Effector memory CD4-positive, alpha-beta T cell (primary cell): ENCODE data around the gene WASF1.

ENCODE experiments used
- DNase-seq, 3 donors: peaks; one replicate each; pipeline ENCODE4 v3.0.0-alpha.2; 2020
- H3K27ac ChIP-seq: 2 replicates; pipeline ENCODE4 v1.7.0; 2013; ENCODE audit warnings: mild to moderate bottlenecking, low read length, moderate library complexity; ENCODE audit not compliant: insufficient read depth, poor library complexity, severe bottlenecking
- H3K27me3 ChIP-seq: replicated peaks from 2 replicates; pipeline ENCODE4 v1.7.0; 2013; ENCODE audit warnings: mild to moderate bottlenecking, low read length; ENCODE audit not compliant: insufficient read depth, control insufficient read depth, poor library complexity, severe bottlenecking
- H3K36me3 ChIP-seq: 2 replicates; pipeline ENCODE4 v1.7.0; 2013; ENCODE audit warnings: mild to moderate bottlenecking, low read length, moderate library complexity; ENCODE audit not compliant: control insufficient read depth, insufficient read depth
- H3K4me1 ChIP-seq: 2 replicates; pipeline ENCODE4 v1.7.0; 2013; ENCODE audit warnings: low read length, mild to moderate bottlenecking; ENCODE audit not compliant: control insufficient read depth, insufficient read depth, poor library complexity, severe bottlenecking
- H3K4me3 ChIP-seq: 2 replicates; pipeline ENCODE4 v1.7.0; 2013; ENCODE audit warnings: low read length, low read depth, mild to moderate bottlenecking; ENCODE audit not compliant: insufficient read depth, poor library complexity, severe bottlenecking
- H3K9me3 ChIP-seq: 2 replicates; pipeline ENCODE4 v1.7.0; 2013; ENCODE audit warnings: mild to moderate bottlenecking, low read length, moderate library complexity; ENCODE audit not compliant: control insufficient read depth
- total RNA-seq, 3 donors: gene quantifications; one replicate each; lab custom pipeline; 2026; lab: John Stamatoyannopoulos, UW

Gene WASF1
- total RNA-seq = 0.52 to 0.87 (median 0.77) reads per million in 3 donors

DNA sequence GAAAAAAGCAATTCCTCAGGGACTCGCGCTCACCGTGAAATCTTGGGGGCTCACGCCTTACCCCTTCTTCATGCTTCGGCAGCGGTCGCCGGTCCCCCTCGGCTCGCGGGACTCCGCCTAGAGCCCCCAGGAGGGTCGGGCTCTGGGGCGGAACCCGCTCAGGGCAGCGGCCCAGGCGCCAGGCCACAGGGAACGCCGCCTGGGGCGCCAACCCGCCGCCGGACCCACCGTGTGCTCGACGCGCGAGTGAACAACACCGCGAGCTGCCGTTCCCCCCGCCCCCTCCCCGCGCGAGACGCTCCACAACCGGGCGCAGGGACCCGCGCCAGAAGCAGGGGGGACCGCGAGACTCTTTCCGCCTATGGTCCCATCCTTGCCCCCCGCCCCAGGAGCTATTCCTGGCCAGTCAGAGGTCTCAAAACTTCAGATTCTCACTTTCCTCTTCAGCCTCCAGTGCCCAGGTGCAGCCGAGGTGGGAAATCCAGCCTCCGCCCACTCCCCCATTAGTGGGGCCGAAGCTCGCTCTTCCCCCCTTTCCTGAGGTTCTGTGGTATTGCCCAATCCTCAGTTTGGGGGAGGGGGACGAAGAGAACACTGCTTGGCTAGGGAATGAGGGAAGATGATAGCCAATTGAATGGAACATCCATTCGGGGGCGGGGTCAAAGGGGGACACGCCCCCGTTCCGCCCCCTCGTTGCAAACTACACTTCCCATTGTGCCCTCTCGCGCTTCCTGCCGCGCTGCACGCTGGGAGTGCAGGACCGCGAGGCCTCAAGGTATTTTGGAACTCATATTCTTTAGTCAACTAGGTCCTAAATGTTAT lies at the start of gene WASF1:
TSS of gene WASF1 (minus strand) at position 265 of the 822 bp plus-strand sequence. CDS start 52,069 bp downstream, outside the sequence.
- H3K27ac ChIP-seq = peak within 1 kb of the TSS; percentile 79
- peaks cover 9% of the 10 kb centered on the region for H3K27me3 ChIP-seq
- H3K36me3 ChIP-seq = no peaks in the 10 kb centered on the region
- peak; percentile 77 to 87 (median 83) for DNase-seq
- H3K4me1 ChIP-seq = peaks cover 24% of the 10 kb centered on the region
- no peaks in the 10 kb centered on the region for H3K9me3 ChIP-seq
- H3K4me3 ChIP-seq = peak within 1 kb of the TSS; percentile 98

DNA sequence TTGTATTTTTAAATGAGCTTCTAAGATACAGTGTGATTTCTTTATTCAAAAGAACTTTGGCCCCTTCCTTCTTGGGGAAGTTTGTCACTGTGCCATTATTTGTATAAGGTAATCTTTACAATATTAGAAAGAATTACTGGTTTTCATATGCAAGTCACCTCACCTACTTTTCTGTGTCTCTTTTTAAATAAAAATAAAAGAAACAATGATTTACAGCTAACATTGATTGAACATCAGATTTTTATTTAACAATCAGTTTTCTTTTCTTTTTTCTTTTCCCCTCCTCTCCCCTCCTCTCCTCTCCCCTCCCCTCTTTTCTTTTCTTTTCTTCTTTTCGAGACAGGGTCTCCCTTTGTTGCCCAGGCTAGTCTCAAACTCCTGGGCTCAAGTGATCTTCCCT lies 46.8 kb upstream of the WASF1 start:
- H3K4me3 ChIP-seq = no peak overlapping the region
- peaks cover 42% of the 10 kb centered on the region for H3K36me3 ChIP-seq
- DNase-seq = no peak
- no peaks in the 10 kb centered on the region for H3K9me3 ChIP-seq
- no peaks in the 10 kb centered on the region for H3K4me1 ChIP-seq
- H3K27ac ChIP-seq = no peak overlapping the region
- no peaks in the 10 kb centered on the region for H3K27me3 ChIP-seq

DNA sequence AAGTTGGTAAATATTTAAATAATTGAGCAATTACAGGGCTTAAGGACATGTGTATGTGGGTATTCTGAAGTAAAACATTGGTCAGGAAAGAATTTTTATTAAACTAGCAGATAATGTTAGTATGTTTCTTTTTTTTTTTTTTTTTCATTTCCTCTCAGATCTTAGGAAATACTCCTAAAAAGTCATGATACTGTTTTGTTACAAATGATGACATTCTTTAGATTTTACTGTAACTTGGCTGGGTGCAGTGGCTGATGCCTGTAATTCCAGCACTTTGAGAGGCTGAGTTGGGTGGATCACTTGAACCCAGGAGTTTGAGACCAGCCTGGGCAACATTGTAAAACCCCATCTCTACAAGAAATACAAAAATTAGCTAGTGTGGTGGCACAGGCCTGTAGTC lies 42.3 kb upstream of the WASF1 start:
- Histone ChIP-seq H3K9me3 (no peaks in the 10 kb centered on the region), H3K27ac (no peak overlapping the region), H3K36me3 (peaks cover 51% of the 10 kb centered on the region), H3K27me3 (no peaks in the 10 kb centered on the region), H3K4me3 (no peak overlapping the region), H3K4me1 (no peaks in the 10 kb centered on the region)
- DNase-seq = no peak

DNA sequence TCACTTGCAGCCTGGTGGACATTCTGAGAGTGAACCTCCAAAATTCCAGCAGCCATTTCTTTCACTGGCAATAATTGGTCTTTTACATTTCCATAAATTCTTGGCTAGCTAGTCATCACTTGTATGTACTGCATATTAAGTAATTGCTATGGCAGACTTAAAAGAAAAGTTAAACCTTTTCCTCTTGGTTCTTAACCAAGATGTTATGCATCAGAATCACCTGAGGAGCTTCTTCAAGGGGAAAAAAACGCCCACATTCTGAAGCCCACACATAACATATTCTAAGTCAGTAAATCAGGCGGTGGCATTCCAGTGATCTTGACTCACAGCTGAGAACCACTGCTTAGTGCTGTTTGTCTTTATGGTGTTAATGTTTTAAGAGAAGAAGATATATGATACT lies 37.8 kb upstream of the WASF1 start:
- no peaks in the 10 kb centered on the region for H3K9me3 ChIP-seq
- no peaks in the 10 kb centered on the region for H3K4me1 ChIP-seq
- no peak overlapping the region for H3K4me3 ChIP-seq
- no peaks in the 10 kb centered on the region for H3K27me3 ChIP-seq
- peaks cover 67% of the 10 kb centered on the region for H3K36me3 ChIP-seq
- no peak overlapping the region for H3K27ac ChIP-seq
- DNase-seq = no peak

DNA sequence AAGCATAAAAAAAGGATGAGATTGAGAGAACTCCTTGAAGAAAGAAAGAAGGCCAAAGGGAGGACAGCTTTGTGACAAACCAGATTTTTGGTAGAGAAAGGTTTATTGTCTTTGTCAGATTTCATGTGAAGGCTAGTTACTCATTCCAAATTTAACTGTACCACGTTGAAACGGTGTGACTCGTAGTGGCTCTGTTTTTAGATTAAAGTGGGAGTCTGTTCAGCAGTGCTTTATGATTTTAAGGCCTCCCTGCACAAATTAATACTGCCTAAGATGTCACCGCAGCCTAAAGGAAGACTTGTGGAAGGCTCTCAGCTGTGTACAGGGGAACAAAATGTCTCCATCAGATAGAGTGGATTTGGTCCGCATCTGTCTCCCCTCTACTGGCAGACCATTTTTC lies 36.7 kb upstream of the WASF1 start:
- Histone ChIP-seq H3K27ac (no peak overlapping the region), H3K9me3 (no peaks in the 10 kb centered on the region), H3K27me3 (no peaks in the 10 kb centered on the region), H3K36me3 (peaks cover 73% of the 10 kb centered on the region), H3K4me3 (no peak overlapping the region), H3K4me1 (no peaks in the 10 kb centered on the region)
- DNase-seq = no peak

DNA sequence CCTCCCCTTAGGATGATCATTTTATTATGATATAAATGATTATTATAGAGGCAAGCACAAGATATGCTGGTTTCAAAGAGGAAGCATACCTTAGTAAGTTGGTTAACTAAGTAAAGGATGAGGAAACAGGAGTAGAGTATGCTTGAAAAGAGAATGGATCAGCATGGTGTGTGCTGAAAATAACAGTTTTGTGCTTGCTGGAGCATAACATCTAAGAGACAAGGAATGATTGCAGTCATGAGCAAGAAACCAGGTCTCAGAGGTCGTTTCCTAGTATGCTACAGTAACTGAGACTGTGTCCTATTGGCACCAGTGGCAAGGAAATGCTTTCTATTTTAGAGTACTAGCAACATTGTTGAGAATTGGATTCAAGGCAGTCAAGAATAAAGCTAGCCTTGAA lies 34.9 kb upstream of the WASF1 start:
- H3K9me3 ChIP-seq = no peaks in the 10 kb centered on the region

DNA sequence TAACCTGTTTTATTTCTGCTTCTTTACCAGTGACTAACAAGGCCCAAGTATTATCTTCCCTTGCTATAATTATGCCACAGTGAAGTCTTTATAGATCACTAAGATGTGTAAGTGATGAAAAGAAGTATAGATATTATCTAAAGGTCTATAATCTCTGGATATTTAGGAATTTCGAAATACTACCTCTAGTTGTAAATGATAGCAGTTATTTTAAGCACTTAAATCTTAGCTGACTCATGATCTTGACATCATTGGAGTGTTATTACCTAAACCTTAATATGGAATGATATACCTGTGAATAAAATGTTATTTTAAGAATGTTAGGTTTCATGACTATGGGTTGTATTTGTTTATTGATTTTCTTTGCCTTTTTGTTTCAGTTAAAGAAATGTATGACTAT lies 32.3 kb upstream of the WASF1 start:
- no peaks in the 10 kb centered on the region for H3K27me3 ChIP-seq
- H3K36me3 ChIP-seq = peaks cover 72% of the 10 kb centered on the region
- no peak overlapping the region for H3K27ac ChIP-seq
- H3K4me3 ChIP-seq = no peak overlapping the region
- H3K9me3 ChIP-seq = no peaks in the 10 kb centered on the region
- no peaks in the 10 kb centered on the region for H3K4me1 ChIP-seq
- DNase-seq = no peak

More for the DNA sequence above, 34.9 kb upstream of the WASF1 start:
- Histone ChIP-seq H3K36me3 (peaks cover 71% of the 10 kb centered on the region), H3K27ac (no peak overlapping the region), H3K27me3 (no peaks in the 10 kb centered on the region), H3K4me1 (no peaks in the 10 kb centered on the region), H3K4me3 (no peak overlapping the region)
- no peak for DNase-seq

DNA sequence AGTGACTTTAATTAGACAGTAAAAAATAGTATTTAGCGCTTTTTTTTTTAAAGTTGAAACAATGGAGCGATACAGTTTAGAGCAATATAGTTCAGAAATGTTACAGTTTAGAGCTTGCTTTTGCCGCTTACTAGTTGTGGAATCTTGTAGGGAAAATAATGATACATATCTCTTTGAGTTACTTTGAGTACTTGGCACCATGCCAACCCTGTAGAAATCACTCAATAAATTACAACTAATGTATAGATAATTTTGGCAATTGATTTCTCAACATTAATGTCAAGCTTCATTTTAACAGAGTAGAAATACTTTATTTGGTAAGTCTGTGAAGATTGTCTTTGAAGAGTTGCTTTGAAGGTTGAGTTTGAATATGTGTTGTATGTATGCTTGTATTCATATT lies 28.2 kb upstream of the WASF1 start:
- Histone ChIP-seq H3K27ac (no peak overlapping the region), H3K27me3 (no peaks in the 10 kb centered on the region), H3K36me3 (peaks cover 41% of the 10 kb centered on the region), H3K4me3 (no peak overlapping the region), H3K4me1 (no peaks in the 10 kb centered on the region), H3K9me3 (no peaks in the 10 kb centered on the region)
- no peak for DNase-seq

DNA sequence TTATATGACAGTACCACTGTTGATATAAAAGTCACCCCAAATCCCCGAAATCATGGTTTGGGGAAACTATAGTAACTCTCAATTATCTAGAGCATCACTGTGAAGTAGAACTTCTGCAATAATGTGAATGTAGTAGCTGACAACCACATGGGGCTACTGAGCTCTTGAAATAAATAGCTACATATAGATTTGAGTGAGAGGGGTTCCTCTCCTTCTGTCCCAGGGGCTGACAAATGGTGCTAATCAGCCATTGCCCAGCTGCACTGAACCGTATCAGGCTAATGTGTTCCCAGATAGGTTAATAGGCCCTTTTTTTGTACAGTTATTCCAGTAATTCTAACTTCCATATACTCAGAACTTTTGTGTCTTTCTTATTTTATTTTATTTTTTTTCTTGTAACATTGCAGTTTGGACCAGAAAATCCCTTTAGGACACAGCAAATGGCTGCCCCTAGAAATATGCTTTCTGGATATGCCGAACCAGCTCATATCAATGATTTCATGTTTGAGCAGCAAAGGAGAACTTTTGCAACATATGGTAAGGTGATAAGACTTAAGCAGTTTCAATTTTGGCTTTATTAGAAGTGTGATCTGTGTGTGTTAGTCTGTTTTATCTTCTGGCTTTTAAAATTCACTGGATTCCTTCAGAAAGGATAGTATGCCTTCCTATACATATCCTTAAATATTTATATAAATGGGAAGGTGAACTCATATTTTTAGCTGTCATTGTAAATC lies 21.8 kb upstream of the WASF1 start:
- no peak for DNase-seq
- Histone ChIP-seq H3K4me3 (no peak overlapping the region), H3K36me3 (peaks cover 4% of the 10 kb centered on the region)

DNA sequence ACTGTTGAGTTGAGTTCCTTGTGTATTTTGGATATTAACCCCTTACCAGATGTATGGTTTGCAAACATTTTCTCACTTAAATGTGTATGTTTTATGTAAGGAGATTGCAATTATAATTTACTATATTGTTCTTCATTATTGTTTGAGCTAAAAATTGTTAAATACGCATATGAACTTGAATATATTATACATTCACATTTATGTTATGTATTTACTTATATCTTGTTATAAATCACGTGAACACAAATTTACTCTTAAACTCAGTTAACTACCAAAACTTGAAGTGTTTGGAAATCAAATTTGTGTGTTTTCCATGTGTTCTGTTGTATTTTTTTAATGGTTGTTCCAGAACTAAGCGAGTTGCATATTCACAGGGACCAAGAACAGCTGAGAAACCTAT lies 19.1 kb upstream of the WASF1 start:
- no peaks in the 10 kb centered on the region for H3K4me1 ChIP-seq
- no peak overlapping the region for H3K27ac ChIP-seq
- H3K4me3 ChIP-seq = no peak overlapping the region
- H3K9me3 ChIP-seq = no peaks in the 10 kb centered on the region
- DNase-seq = no peak
- no peaks in the 10 kb centered on the region for H3K27me3 ChIP-seq
- peaks cover 8% of the 10 kb centered on the region for H3K36me3 ChIP-seq

More for the DNA sequence above, 21.8 kb upstream of the WASF1 start:
- Histone ChIP-seq H3K27me3 (no peaks in the 10 kb centered on the region), H3K4me1 (no peaks in the 10 kb centered on the region), H3K9me3 (no peaks in the 10 kb centered on the region), H3K27ac (no peak overlapping the region)
